ENCODE results near the gene SIX2. TPM values are rescaled to one million over a fixed set of nuclear protein-coding genes. Genes with fewer than 3 reads are reported as not detected.

Gene SIX2
- total RNA-seq, 1 donor from 2014 or later, result 45.9 TPM

DNA sequence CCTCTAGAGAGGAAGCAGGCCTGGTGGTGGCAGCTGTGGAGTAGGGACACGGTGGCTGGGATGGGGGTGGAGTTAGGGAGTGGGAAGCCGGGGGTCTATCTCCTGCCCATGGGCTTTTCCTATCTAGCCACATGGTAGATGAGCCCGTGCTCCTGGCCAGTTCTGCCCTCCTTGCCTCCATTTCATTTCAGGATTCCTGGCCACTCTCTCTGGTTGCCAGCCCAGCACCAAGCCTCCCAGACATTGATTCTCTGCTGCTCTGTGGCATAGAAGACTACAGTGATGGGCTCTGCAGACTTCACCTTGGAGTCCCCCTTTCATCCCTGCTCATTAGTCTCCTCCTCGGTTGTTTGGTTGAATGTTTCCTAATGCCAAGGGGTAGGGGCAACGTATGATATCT is 48.4 kb downstream of the SIX2 start:
- no peak for DNase-seq (ENCODE audit: extremely low spot score, unreplicated experiment)
- no peak for TF ChIP-seq CTCF (IDR thresholded peaks at IDR 0.05)
- H3K27ac Mint-ChIP-seq (ENCODE audit: unreplicated experiment), result no peak overlapping the region
- H3K9me3 Mint-ChIP-seq (ENCODE audit: unreplicated experiment), result no peaks in the 10 kb centered on the region
- H3K36me3 Mint-ChIP-seq (ENCODE audit: unreplicated experiment), result no peaks in the 10 kb centered on the region
- no peak overlapping the region for H3K4me3 Mint-ChIP-seq (ENCODE audit: unreplicated experiment)
- H3K27me3 Mint-ChIP-seq (ENCODE audit: unreplicated experiment), result peaks cover 8% of the 10 kb centered on the region
- peaks cover 17% of the 10 kb centered on the region for H3K4me1 Mint-ChIP-seq (ENCODE audit: unreplicated experiment)

GRCh38 chr2:44959855-44960254 is 49.4 kb downstream of the SIX2 start:
- peaks cover 12% of the 10 kb centered on the region for H3K27me3 Mint-ChIP-seq (ENCODE audit: unreplicated experiment)
- H3K36me3 Mint-ChIP-seq (ENCODE audit: unreplicated experiment), result no peaks in the 10 kb centered on the region
- TF ChIP-seq CTCF (IDR thresholded peaks at IDR 0.05), result no peak
- no peaks in the 10 kb centered on the region for H3K9me3 Mint-ChIP-seq (ENCODE audit: unreplicated experiment)
- peak overlapping the region; percentile 3 for H3K27ac Mint-ChIP-seq (ENCODE audit: unreplicated experiment)
- no peak for DNase-seq (ENCODE audit: extremely low spot score, unreplicated experiment)
- H3K4me1 Mint-ChIP-seq (ENCODE audit: unreplicated experiment), result peaks cover 20% of the 10 kb centered on the region
- no peak overlapping the region for H3K4me3 Mint-ChIP-seq (ENCODE audit: unreplicated experiment)

GRCh38 chr2:44957656-44958327 is 51.5 kb downstream of the SIX2 start:
- H3K4me3 Mint-ChIP-seq (ENCODE audit: unreplicated experiment), result no peak overlapping the region
- no peak for TF ChIP-seq CTCF (IDR thresholded peaks at IDR 0.05)
- H3K36me3 Mint-ChIP-seq (ENCODE audit: unreplicated experiment), result no peaks in the 10 kb centered on the region
- no peaks in the 10 kb centered on the region for H3K9me3 Mint-ChIP-seq (ENCODE audit: unreplicated experiment)
- H3K27me3 Mint-ChIP-seq (ENCODE audit: unreplicated experiment), result peaks cover 14% of the 10 kb centered on the region
- peaks cover 20% of the 10 kb centered on the region for H3K4me1 Mint-ChIP-seq (ENCODE audit: unreplicated experiment)
- no peak for DNase-seq (ENCODE audit: extremely low spot score, unreplicated experiment)
- H3K27ac Mint-ChIP-seq (ENCODE audit: unreplicated experiment), result no peak overlapping the region

- Mint-ChIP-seq H3K4me3 (ENCODE audit: unreplicated experiment) (no peak overlapping the region), H3K27ac (ENCODE audit: unreplicated experiment) (no peak overlapping the region), H3K4me1 (ENCODE audit: unreplicated experiment) (peaks cover 23% of the 10 kb centered on the region), H3K27me3 (ENCODE audit: unreplicated experiment) (peaks cover 13% of the 10 kb centered on the region), H3K36me3 (ENCODE audit: unreplicated experiment) (no peaks in the 10 kb centered on the region), H3K9me3 (ENCODE audit: unreplicated experiment) (no peaks in the 10 kb centered on the region)
- no peak for DNase-seq (ENCODE audit: extremely low spot score, unreplicated experiment)
- TF ChIP-seq CTCF (IDR thresholded peaks at IDR 0.05), result no peak
Observed at GRCh38 chr2:44956843-44957242, 52.4 kb downstream of the SIX2 start.

- peaks cover 13% of the 10 kb centered on the region for H3K27me3 Mint-ChIP-seq (ENCODE audit: unreplicated experiment)
- no peak overlapping the region for H3K27ac Mint-ChIP-seq (ENCODE audit: unreplicated experiment)
- peak overlapping the region; percentile 56 for H3K4me3 Mint-ChIP-seq (ENCODE audit: unreplicated experiment)
- H3K9me3 Mint-ChIP-seq (ENCODE audit: unreplicated experiment), result no peaks in the 10 kb centered on the region
- DNase-seq (ENCODE audit: extremely low spot score, unreplicated experiment), result peak; percentile 92
- peaks cover 27% of the 10 kb centered on the region for H3K4me1 Mint-ChIP-seq (ENCODE audit: unreplicated experiment)
- H3K36me3 Mint-ChIP-seq (ENCODE audit: unreplicated experiment), result no peaks in the 10 kb centered on the region
- peak; percentile 99 for TF ChIP-seq CTCF (IDR thresholded peaks at IDR 0.05)
Observed at GRCh38 chr2:44955593-44956392, 53.5 kb downstream of the SIX2 start.
